ENCODE data around the gene LOXHD1.

GRCh38 chr18:46615720-46616119, 41.3 kb downstream of the LOXHD1 start:
- no peak for TF ChIP-seq POLR2A (IDR thresholded peaks at IDR 0.05)
- TF ChIP-seq, protein P1, sequence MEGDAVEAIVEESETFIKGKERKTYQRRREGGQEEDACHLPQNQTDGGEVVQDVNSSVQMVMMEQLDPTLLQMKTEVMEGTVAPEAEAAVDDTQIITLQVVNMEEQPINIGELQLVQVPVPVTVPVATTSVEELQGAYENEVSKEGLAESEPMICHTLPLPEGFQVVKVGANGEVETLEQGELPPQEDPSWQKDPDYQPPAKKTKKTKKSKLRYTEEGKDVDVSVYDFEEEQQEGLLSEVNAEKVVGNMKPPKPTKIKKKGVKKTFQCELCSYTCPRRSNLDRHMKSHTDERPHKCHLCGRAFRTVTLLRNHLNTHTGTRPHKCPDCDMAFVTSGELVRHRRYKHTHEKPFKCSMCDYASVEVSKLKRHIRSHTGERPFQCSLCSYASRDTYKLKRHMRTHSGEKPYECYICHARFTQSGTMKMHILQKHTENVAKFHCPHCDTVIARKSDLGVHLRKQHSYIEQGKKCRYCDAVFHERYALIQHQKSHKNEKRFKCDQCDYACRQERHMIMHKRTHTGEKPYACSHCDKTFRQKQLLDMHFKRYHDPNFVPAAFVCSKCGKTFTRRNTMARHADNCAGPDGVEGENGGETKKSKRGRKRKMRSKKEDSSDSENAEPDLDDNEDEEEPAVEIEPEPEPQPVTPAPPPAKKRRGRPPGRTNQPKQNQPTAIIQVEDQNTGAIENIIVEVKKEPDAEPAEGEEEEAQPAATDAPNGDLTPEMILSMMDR (IDR thresholded peaks at IDR 0.05) = no peak
